ENCODE measurements around the gene TSFM. TPM values are rescaled to one million over a fixed set of nuclear protein-coding genes. Genes with fewer than 3 reads are reported as not detected.

Gene TSFM
- total and polyA plus RNA-seq, 2 of the 13 experiments (the other 11 are each of a cell fraction or from before 2014, with no cell fraction given) = 29.8 to 68.3 TPM

DNA sequence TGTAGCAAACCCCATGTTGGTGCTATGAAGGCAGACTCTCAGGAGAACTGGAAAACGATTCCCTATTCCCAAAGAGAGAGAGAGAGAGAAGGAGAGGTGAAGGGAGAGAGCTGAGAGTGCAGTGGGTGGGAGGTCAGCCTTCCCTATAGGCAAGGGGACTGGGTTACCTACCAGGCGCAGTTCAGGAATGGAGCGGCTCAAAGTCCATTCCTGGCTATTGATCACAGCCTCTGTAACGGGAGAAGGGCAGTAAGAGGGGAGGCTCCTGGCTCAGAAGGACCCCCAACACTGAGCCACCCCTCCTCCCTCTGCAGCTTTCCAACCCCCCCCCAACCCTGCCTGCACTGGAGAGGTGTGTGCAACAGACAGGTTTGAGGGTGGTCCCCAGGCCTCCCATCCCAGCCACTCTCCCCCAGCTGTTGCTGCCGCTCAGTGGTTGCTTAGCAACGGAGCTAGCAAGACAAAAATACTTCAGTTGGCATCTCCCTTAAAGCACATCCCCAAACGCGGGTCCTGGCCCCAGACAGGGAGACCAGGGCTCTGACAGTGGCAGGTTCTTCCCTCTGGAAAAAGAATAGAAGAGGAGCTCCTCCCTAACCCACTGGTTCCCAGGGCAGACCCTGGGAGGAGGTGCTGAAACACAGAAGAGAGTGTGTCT, 47.3 kb upstream of the TSFM start (continued):
- TF ChIP-seq, protein P1, sequence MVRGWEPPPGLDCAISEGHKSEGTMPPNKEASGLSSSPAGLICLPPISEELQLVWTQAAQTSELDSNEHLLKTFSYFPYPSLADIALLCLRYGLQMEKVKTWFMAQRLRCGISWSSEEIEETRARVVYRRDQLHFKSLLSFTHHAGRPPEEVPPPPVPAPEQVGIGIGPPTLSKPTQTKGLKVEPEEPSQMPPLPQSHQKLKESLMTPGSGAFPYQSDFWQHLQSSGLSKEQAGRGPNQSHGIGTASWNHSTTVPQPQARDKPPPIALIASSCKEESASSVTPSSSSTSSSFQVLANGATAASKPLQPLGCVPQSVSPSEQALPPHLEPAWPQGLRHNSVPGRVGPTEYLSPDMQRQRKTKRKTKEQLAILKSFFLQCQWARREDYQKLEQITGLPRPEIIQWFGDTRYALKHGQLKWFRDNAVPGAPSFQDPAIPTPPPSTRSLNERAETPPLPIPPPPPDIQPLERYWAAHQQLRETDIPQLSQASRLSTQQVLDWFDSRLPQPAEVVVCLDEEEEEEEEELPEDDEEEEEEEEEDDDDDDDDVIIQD (CRISPR knock-in tag; IDR thresholded peaks at IDR 0.05; ENCODE audit: low read depth) = no peak
- no peak for TF ChIP-seq TBL1XR1 (IDR thresholded peaks at IDR 0.05; ENCODE audit: borderline replicate concordance, low read length, partially characterized antibody)
- no peak for TF ChIP-seq KAT7 (CRISPR knock-in tag; IDR thresholded peaks at IDR 0.05; ENCODE audit: borderline replicate concordance)
- TF ChIP-seq TMF1 (CRISPR knock-in tag; IDR thresholded peaks at IDR 0.05; ENCODE audit: low read depth) = no peak
- no peak for TF ChIP-seq CBX2 (IDR thresholded peaks at IDR 0.05; ENCODE audit: low read depth, low read length)
- TF ChIP-seq CBX2 (CRISPR knock-in tag; IDR thresholded peaks at IDR 0.05; ENCODE audit: low read depth) = no peak
- no peak for TF ChIP-seq NFIC (IDR thresholded peaks at IDR 0.05; ENCODE audit: low read length)
- no peak for TF ChIP-seq ZNF143 (CRISPR knock-in tag; IDR thresholded peaks at IDR 0.05)
- TF ChIP-seq ZNF121 (CRISPR knock-in tag; IDR thresholded peaks at IDR 0.05) = no peak
- no peak for TF ChIP-seq ATAD3A (CRISPR knock-in tag; IDR thresholded peaks at IDR 0.05)
- no peak for TF ChIP-seq HCFC1 (IDR thresholded peaks at IDR 0.05; ENCODE audit: low read depth, low read length)

DNA sequence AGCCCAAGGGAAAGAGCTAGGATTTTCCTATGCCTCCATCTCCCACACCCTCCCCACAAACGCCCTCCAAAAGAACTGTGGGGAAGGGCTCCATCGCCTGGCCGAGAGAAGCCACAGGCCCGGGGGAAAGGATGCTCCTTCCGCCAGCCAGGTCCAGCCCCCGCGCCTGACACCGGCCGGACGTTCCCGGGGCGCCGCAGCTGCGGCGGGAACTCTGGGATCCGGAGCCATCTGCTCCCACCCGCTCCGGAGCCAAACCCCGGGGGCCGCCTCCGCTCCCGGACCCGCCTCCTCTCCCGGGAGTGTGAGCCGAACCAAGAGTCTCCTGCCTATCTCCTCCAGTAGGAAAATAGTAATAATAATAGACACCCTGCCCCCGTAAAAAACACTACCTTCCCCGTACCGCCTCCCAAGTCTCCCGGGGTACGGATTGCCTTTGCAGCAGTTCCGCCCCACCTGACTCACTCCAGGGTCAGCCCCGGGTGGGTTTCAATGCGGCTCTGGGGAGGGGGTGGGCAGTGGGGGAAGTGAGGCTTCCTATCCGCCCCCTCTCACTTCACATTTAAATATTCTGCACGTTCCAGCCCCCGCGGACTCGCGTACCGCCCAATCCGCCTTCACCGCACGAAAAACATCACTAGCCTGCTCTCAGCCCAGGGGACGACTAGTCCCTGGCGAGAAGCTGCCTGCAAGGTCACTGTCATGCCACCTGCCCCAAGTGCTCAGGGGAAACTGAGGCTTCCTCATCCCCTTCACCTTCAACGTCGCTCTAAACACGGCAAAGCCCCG, 46.4 kb upstream of the TSFM start:
- Histone ChIP-seq H3K79me2 (ENCODE audit: insufficient read depth, low read length) (no peaks in the 10 kb centered on the region), H3K4me1 (ENCODE audit: insufficient read depth, low read length) (peaks cover 42% of the 10 kb centered on the region), H4K20me1 (ENCODE audit: insufficient read depth, low read length) (no peaks in the 10 kb centered on the region), H3K27me3 (ENCODE audit: control insufficient read depth in 1 of 2, insufficient read depth in 2 of 2, low read length in 2 of 2) (peaks cover 12 to 64% of the 10 kb centered on the region in 2 experiments; a peak in 4 of 5 replicates), H3K27ac (ENCODE audit: extremely low read length, insufficient read depth, low read length) (no peak overlapping the region), H3K9ac (ENCODE audit: insufficient read depth, low read depth, low read length) (no peak overlapping the region), H3K9me3 (ENCODE audit: low read length) (no peaks in the 10 kb centered on the region), H3K36me3 (replicated peaks in 1 of 2; ENCODE audit: control insufficient read depth in 1 of 2, insufficient read depth in 2 of 2, low read length in 2 of 2) (no peaks in the 10 kb centered on the region), H3K4me3 (replicated peaks in 1 of 3; ENCODE audit: insufficient read depth in 1 of 3, low read depth in 2 of 3, low read length in 3 of 3) (peak overlapping the region; percentile 48 to 73 (median 49)), H3K4me2 (ENCODE audit: low read depth, low read length) (peak overlapping the region; percentile 94), H2AFZ (ENCODE audit: low read length) (no peak overlapping the region)
- under 1% methylated on average over 22 of the region's 49 CpGs for WGBS (ENCODE audit: low lambda C conversion rate)
- intact Hi-C loops (cut with micrococcal nuclease; ENCODE audit: unreplicated experiment) (loop anchor here (5.0 kb wide), 2 partner anchors 44 to 154 kb away; partner anchors contain the start of gene OS9), in situ Hi-C loops (cut with HindIII; ENCODE audit: extremely low pct_ligation_motif_present, low pct_unique_long_range_greater_than_20kb) (no loop called here)
- ATAC-seq (peak; percentile 78), FAIRE-seq (no peak), DNase-seq (ENCODE audit: low spot score) (peak; percentile 37)
- ChIA-PET POLR2A (interaction anchor here (1.2 to 3.3 kb wide), 6 partner anchors 8 to 189 kb away, joined by 3 to 29 read pairs (median 4); partner anchors contain the start of genes CDK4, DCTN2 and TSPAN31), CTCF (ENCODE audit: low intra/inter-chr PET ratio, low total read pairs) (interaction anchor here (1.8 kb wide), 1 partner anchor 10 kb away, joined by 6 read pairs; no protein-coding TSS in a partner anchor)
- no TSS peak for BruUV-seq (replicated peaks)
- TF ChIP-seq, protein P2, sequence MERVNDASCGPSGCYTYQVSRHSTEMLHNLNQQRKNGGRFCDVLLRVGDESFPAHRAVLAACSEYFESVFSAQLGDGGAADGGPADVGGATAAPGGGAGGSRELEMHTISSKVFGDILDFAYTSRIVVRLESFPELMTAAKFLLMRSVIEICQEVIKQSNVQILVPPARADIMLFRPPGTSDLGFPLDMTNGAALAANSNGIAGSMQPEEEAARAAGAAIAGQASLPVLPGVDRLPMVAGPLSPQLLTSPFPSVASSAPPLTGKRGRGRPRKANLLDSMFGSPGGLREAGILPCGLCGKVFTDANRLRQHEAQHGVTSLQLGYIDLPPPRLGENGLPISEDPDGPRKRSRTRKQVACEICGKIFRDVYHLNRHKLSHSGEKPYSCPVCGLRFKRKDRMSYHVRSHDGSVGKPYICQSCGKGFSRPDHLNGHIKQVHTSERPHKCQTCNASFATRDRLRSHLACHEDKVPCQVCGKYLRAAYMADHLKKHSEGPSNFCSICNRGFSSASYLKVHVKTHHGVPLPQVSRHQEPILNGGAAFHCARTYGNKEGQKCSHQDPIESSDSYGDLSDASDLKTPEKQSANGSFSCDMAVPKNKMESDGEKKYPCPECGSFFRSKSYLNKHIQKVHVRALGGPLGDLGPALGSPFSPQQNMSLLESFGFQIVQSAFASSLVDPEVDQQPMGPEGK (CRISPR knock-in tag; IDR thresholded peaks at IDR 0.05) = peak; percentile 50
- TF ChIP-seq, protein P3, sequence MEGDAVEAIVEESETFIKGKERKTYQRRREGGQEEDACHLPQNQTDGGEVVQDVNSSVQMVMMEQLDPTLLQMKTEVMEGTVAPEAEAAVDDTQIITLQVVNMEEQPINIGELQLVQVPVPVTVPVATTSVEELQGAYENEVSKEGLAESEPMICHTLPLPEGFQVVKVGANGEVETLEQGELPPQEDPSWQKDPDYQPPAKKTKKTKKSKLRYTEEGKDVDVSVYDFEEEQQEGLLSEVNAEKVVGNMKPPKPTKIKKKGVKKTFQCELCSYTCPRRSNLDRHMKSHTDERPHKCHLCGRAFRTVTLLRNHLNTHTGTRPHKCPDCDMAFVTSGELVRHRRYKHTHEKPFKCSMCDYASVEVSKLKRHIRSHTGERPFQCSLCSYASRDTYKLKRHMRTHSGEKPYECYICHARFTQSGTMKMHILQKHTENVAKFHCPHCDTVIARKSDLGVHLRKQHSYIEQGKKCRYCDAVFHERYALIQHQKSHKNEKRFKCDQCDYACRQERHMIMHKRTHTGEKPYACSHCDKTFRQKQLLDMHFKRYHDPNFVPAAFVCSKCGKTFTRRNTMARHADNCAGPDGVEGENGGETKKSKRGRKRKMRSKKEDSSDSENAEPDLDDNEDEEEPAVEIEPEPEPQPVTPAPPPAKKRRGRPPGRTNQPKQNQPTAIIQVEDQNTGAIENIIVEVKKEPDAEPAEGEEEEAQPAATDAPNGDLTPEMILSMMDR (CRISPR knock-in tag; IDR thresholded peaks at IDR 0.05) = peak; percentile 71
- TF ChIP-seq, protein P4, sequence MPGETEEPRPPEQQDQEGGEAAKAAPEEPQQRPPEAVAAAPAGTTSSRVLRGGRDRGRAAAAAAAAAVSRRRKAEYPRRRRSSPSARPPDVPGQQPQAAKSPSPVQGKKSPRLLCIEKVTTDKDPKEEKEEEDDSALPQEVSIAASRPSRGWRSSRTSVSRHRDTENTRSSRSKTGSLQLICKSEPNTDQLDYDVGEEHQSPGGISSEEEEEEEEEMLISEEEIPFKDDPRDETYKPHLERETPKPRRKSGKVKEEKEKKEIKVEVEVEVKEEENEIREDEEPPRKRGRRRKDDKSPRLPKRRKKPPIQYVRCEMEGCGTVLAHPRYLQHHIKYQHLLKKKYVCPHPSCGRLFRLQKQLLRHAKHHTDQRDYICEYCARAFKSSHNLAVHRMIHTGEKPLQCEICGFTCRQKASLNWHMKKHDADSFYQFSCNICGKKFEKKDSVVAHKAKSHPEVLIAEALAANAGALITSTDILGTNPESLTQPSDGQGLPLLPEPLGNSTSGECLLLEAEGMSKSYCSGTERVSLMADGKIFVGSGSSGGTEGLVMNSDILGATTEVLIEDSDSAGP (CRISPR knock-in tag; IDR thresholded peaks at IDR 0.05; ENCODE audit: borderline replicate concordance) = peak; percentile 38; the same call in 1 of the 2 replicates
